GM18511 (cell line): ENCODE data around the gene PITHD1.
"Not testable (repeated sequence)": the region's sequence is repeated elsewhere in the genome, so short reads cannot be mapped to it uniquely, and the experiment has no call there.

Experiments used
- ATAC-seq: cut with Tn5 transposase; IDR thresholded peaks from one replicate; pipeline ENCODE4 v1.9.1; 2021; ENCODE audit warnings: mild to moderate bottlenecking, moderate library complexity; ENCODE audit not compliant: unreplicated experiment

Gene PITHD1

GRCh38 chr1:23823767-23824166, 45.5 kb downstream of the PITHD1 start:
- no peak for ATAC-seq

GRCh38 chr1:23824711-23825075, 46.5 kb downstream of the PITHD1 start:
- ATAC-seq: no peak

- peak; percentile 85 for ATAC-seq
These were observed 47.0 kb downstream of the PITHD1 start, which contains the start of gene HMGCL for GRCh38 chr1:23825076-23825761. HMGCL (minus strand) TSS chr1:23825429; CDS start chr1:23825415, 14 bp downstream.

- peak; percentile 75 for ATAC-seq
These were observed 47.7 kb downstream of the PITHD1 start for GRCh38 chr1:23825762-23826522.

- ATAC-seq: not testable (repeated sequence)
These were observed 48.4 kb downstream of the PITHD1 start for GRCh38 chr1:23826590-23826989.

GRCh38 chr1:23827717-23828116, 49.5 kb downstream of the PITHD1 start:
- ATAC-seq: no peak

GRCh38 chr1:23834156-23834555, 55.9 kb downstream of the PITHD1 start:
- not testable (repeated sequence) for ATAC-seq

- no peak for ATAC-seq
These were observed 57.8 kb downstream of the PITHD1 start for GRCh38 chr1:23836037-23836436.
